ENCODE results near the gene NEMP2. TPM values are rescaled to one million over a fixed set of nuclear protein-coding genes. Genes with fewer than 3 reads are reported as not detected.

Gene NEMP2
- total RNA-seq, 1 experiment from 2014 or later = 12.0 TPM

DNA sequence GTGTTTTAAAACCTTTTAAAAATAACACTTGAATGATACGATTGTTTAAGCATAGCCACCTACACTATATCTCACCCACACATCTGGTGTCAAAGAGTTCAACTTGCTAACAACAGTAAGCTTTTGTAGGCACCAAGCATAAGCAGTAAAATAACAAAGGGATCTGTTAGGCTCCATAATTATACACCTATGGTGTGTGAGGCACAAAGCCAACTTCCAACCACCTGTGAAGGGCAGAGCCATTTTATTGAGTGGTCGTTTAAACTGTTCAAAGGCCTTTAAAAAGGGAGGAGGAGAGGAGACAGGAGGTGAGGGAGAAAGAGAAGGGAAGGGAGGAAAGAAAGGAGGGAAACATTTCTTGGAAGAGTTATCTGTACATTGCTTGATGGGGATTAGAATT, 27.9 kb downstream of the NEMP2 start:
- in situ Hi-C loops (cut with HindIII; ENCODE audit: low pct_unique_long_range_greater_than_20kb, low sequenced_read_pairs) = no loop called here
- ChIA-PET CTCF (no interaction called here), POLR2A (no interaction called here)
- Histone ChIP-seq H3K36me3 (ENCODE audit: control insufficient read depth, insufficient read depth, low read length) (no peaks in the 10 kb centered on the region), H3K4me1 (ENCODE audit: control insufficient read depth, insufficient read depth, low read length) (no peaks in the 10 kb centered on the region), H3K9me3 (ENCODE audit: control insufficient read depth, insufficient read depth, low read depth, low read length) (no peaks in the 10 kb centered on the region), H3K4me3 (ENCODE audit: low read depth in 2 of 2, low read length in 2 of 2) (no peak overlapping the region), H3K27ac (ENCODE audit: low read length) (no peak overlapping the region), H3K27me3 (ENCODE audit: control insufficient read depth, insufficient read depth, low read length) (no peaks in the 10 kb centered on the region)
- DNase-seq (ENCODE audit: low read depth, low spot score) = no peak
- TF ChIP-seq SIN3A (IDR thresholded peaks at IDR 0.05; ENCODE audit: borderline replicate concordance, insufficient read depth, low read depth, low read length) = no peak
- TF ChIP-seq TCF7L2 (IDR thresholded peaks at IDR 0.05; ENCODE audit: low read depth, low read length) = no peak
- TF ChIP-seq POLR2AphosphoS5 (IDR thresholded peaks at IDR 0.05; ENCODE audit: low read depth, low read length) = no peak
- TF ChIP-seq, protein P1, sequence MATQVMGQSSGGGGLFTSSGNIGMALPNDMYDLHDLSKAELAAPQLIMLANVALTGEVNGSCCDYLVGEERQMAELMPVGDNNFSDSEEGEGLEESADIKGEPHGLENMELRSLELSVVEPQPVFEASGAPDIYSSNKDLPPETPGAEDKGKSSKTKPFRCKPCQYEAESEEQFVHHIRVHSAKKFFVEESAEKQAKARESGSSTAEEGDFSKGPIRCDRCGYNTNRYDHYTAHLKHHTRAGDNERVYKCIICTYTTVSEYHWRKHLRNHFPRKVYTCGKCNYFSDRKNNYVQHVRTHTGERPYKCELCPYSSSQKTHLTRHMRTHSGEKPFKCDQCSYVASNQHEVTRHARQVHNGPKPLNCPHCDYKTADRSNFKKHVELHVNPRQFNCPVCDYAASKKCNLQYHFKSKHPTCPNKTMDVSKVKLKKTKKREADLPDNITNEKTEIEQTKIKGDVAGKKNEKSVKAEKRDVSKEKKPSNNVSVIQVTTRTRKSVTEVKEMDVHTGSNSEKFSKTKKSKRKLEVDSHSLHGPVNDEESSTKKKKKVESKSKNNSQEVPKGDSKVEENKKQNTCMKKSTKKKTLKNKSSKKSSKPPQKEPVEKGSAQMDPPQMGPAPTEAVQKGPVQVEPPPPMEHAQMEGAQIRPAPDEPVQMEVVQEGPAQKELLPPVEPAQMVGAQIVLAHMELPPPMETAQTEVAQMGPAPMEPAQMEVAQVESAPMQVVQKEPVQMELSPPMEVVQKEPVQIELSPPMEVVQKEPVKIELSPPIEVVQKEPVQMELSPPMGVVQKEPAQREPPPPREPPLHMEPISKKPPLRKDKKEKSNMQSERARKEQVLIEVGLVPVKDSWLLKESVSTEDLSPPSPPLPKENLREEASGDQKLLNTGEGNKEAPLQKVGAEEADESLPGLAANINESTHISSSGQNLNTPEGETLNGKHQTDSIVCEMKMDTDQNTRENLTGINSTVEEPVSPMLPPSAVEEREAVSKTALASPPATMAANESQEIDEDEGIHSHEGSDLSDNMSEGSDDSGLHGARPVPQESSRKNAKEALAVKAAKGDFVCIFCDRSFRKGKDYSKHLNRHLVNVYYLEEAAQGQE (IDR thresholded peaks at IDR 0.05; ENCODE audit: insufficient read depth in 1 of 2, low read depth in 2 of 2, low read length in 1 of 2) = no peak
- TF ChIP-seq, protein P2, sequence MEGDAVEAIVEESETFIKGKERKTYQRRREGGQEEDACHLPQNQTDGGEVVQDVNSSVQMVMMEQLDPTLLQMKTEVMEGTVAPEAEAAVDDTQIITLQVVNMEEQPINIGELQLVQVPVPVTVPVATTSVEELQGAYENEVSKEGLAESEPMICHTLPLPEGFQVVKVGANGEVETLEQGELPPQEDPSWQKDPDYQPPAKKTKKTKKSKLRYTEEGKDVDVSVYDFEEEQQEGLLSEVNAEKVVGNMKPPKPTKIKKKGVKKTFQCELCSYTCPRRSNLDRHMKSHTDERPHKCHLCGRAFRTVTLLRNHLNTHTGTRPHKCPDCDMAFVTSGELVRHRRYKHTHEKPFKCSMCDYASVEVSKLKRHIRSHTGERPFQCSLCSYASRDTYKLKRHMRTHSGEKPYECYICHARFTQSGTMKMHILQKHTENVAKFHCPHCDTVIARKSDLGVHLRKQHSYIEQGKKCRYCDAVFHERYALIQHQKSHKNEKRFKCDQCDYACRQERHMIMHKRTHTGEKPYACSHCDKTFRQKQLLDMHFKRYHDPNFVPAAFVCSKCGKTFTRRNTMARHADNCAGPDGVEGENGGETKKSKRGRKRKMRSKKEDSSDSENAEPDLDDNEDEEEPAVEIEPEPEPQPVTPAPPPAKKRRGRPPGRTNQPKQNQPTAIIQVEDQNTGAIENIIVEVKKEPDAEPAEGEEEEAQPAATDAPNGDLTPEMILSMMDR (IDR thresholded peaks at IDR 0.05) = no peak
- no peak for ATAC-seq
- BruUV-seq (replicated peaks) = no TSS peak
- intact Hi-C loops (cut with micrococcal nuclease; ENCODE audit: unreplicated experiment) = loop anchor here (10.0 kb wide), 1 partner anchor 412 kb away; no protein-coding TSS in a partner anchor

GRCh38 chr2:190505696-190506095, 28.8 kb downstream of the NEMP2 start:
- in situ Hi-C loops (cut with HindIII; ENCODE audit: low pct_unique_long_range_greater_than_20kb, low sequenced_read_pairs) = no loop called here
- intact Hi-C loops (cut with micrococcal nuclease; ENCODE audit: unreplicated experiment) = loop anchor here (10.0 kb wide), 1 partner anchor 411 kb away; no protein-coding TSS in a partner anchor

More at GRCh38 chr2:190505696-190506095, 28.8 kb downstream of the NEMP2 start:
- Histone ChIP-seq H3K27ac (ENCODE audit: low read length) (no peak overlapping the region), H3K4me3 (ENCODE audit: low read depth in 2 of 2, low read length in 2 of 2) (no peak overlapping the region), H3K36me3 (ENCODE audit: control insufficient read depth, insufficient read depth, low read length) (no peaks in the 10 kb centered on the region), H3K27me3 (ENCODE audit: control insufficient read depth, insufficient read depth, low read length) (no peaks in the 10 kb centered on the region), H3K4me1 (ENCODE audit: control insufficient read depth, insufficient read depth, low read length) (no peaks in the 10 kb centered on the region), H3K9me3 (ENCODE audit: control insufficient read depth, insufficient read depth, low read depth, low read length) (no peaks in the 10 kb centered on the region)
- ATAC-seq (no peak), DNase-seq (ENCODE audit: low read depth, low spot score) (no peak)
- POLR2A ChIA-PET = no interaction called here
- TF ChIP-seq, protein P2 (IDR thresholded peaks at IDR 0.05) = no peak
- no TSS peak for BruUV-seq (replicated peaks)
- CTCF ChIA-PET = no interaction called here

Data from Panc1 (cell line).